Upper lobe of right lung (tissue), 1 donor: ENCODE measurements around the gene DHH. TPM values are rescaled to one million over a fixed set of nuclear protein-coding genes. Genes with fewer than 3 reads are reported as not detected.

ENCODE experiments used
- ATAC-seq: fragments of 200-7000 bp; cut with Tn5 transposase; one replicate; pipeline ENCODE4 v1.9.1; 2020; ENCODE audit warnings: mild to moderate bottlenecking, moderate library complexity
- DNase-seq: peaks from one replicate; pipeline ENCODE4 v3.0.0-alpha.2; 2020
- H3K27ac ChIP-seq: fragments of 200-600 bp; one replicate; pipeline ENCODE4 v1.8.0; 2022
- H3K27me3 ChIP-seq: fragments of 200-600 bp; one replicate; pipeline ENCODE4 v1.8.0; 2022; ENCODE audit warnings: mild to moderate bottlenecking
- H3K36me3 ChIP-seq: fragments of 200-600 bp; one replicate; pipeline ENCODE4 v1.8.0; 2022
- H3K4me1 ChIP-seq: fragments of 200-600 bp; one replicate; pipeline ENCODE4 v1.8.0; 2022
- H3K4me3 ChIP-seq: fragments of 200-600 bp; one replicate; pipeline ENCODE4 v1.8.0; 2022; ENCODE audit warnings: mild to moderate bottlenecking
- H3K9me3 ChIP-seq: fragments of 200-600 bp; one replicate; pipeline ENCODE4 v1.8.0; 2022
- intact Hi-C: fragments of 100-400 bp; cut with DNase I; formaldehyde crosslinking; loops from one replicate; pipeline ENCODE4 v1.11.0; 2022
- total RNA-seq: library from RNA; stranded (reverse); fragmentation: NEBNext Ultra II Directional; extraction: Animal tissue kit (Norgen Biotek cat#: 25700); gene quantifications from one replicate; pipeline ENCODE4 v1.2.1, GENCODE V29; 2021
- TF ChIP-seq, protein P1 (sequence below): fragments of 200-600 bp; IDR thresholded peaks from one replicate; pipeline ENCODE4 v1.8.0; 2022; ENCODE audit warnings: antibody characterized with exemption
- donor health status: DM: no; HTN: yes; CAD: no; lungs with severe emphysema.

Gene DHH
- total RNA-seq, 1 donor from 2014 or later: 2.1 TPM

DNA sequence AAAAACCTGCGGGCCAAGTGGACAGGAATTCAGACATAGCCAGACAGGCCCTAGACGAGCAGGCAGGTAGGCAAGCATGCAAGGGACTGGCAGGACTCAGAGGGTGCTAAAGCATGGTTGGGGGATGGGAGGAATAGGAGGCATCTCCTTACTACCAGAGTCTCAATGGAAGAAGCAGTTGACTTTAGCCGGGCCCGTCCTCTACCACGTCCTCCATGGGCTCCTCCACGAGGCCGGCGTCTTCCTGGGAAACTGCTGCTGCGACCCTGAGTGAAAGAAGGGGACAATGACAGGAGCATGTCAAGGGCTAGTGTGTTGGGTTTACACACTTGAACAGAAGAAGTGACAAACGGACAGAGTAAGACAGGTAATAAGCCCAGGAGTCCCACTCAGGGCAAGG is 45.6 kb downstream of the DHH start:
- H3K27ac ChIP-seq: no peak overlapping the region
- no peaks in the 10 kb centered on the region for H3K4me1 ChIP-seq
- no peaks in the 10 kb centered on the region for H3K9me3 ChIP-seq
- ATAC-seq (no peak), DNase-seq (no peak)
- no peak overlapping the region for H3K4me3 ChIP-seq
- TF ChIP-seq, protein P1, sequence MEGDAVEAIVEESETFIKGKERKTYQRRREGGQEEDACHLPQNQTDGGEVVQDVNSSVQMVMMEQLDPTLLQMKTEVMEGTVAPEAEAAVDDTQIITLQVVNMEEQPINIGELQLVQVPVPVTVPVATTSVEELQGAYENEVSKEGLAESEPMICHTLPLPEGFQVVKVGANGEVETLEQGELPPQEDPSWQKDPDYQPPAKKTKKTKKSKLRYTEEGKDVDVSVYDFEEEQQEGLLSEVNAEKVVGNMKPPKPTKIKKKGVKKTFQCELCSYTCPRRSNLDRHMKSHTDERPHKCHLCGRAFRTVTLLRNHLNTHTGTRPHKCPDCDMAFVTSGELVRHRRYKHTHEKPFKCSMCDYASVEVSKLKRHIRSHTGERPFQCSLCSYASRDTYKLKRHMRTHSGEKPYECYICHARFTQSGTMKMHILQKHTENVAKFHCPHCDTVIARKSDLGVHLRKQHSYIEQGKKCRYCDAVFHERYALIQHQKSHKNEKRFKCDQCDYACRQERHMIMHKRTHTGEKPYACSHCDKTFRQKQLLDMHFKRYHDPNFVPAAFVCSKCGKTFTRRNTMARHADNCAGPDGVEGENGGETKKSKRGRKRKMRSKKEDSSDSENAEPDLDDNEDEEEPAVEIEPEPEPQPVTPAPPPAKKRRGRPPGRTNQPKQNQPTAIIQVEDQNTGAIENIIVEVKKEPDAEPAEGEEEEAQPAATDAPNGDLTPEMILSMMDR: no peak
- no peaks in the 10 kb centered on the region for H3K27me3 ChIP-seq
- intact Hi-C loops: no loop called here
- peaks cover 100% of the 10 kb centered on the region for H3K36me3 ChIP-seq

DNA sequence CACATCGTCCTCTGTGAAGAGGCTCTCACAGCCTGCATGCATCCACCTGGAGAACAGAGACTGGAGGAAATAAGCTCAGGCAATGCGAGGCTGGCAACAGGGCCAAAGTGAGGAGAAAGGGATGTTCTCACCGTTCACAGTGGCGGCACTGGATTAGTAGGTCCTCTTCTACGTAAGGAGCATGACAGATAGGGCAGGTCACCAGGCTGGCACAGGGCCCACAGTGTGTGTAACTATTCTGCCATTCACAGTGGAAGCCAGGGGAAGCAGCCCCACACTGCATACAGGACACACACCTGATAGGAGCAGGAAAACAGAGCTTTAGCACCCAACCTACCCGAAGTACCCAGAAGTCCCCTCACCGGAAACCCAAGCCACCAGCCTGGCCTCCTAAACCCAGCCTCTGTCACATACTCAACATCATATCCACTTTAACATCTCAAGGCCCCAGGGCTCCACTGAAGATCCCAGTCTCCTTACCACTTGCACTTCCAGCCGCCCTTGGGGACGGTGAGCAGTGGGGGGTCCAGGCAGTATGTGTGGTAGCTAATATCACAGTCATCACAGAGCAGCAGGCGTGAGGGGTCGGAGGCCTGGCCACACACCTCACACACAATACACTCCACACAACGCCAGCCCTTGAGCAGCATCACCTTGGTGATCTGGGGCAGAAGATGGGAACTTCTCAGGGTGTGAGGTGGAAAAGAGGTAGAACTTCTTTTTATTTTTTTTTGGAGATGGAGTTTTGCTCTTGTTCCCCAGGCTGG is 48.3 kb downstream of the DHH start:
- no peaks in the 10 kb centered on the region for H3K9me3 ChIP-seq
- no peaks in the 10 kb centered on the region for H3K4me1 ChIP-seq
- H3K4me3 ChIP-seq: no peak overlapping the region
- intact Hi-C loops: no loop called here
- peaks cover 100% of the 10 kb centered on the region for H3K36me3 ChIP-seq
- no peak for ATAC-seq
- DNase-seq: no peak
- TF ChIP-seq, protein P1: no peak
- H3K27me3 ChIP-seq: no peaks in the 10 kb centered on the region
- no peak overlapping the region for H3K27ac ChIP-seq

DNA sequence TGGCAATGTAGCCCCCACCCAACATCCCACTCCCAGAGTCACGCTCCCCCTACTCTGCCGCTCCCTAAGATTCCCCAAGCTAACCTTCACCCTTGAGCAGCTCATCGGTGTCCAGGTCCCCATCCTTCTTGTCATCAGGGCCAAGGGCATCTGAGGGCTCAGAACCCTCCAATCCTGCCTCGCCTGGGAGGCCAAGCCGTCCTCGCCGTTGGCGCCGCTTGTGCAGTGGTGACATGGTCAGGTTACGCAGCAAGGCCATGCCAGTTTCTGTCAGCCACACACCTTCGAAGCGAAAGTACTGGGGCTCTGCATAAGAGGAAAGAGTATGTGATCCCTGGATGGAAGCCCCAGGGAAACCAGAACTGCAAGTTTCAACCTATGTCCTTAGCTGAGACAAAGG is 49.9 kb downstream of the DHH start:
- H3K4me3 ChIP-seq: no peak overlapping the region
- TF ChIP-seq, protein P1: no peak

DNA sequence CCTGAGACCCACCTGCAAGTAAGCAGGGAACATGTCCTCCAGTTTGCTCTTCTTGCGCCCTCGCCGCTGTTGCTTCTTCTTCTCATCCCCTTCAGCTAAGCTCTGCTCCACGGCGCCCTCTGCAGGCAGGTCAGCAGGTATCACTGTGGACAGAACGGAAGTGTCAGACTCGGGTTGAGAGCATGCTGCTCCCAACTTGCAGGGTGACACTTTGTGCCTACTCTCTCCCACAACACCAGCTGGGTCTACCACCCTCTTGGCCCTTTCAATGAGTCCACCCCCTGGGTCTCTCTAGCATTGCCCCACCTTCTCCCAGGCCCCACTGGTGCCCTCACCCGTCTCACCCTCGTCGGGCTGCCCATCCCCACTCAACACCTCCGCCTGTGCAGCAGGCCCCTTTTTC is 50.7 kb downstream of the DHH start:
- H3K27ac ChIP-seq: no peak overlapping the region
- no peaks in the 10 kb centered on the region for H3K4me1 ChIP-seq
- H3K9me3 ChIP-seq: no peaks in the 10 kb centered on the region
- TF ChIP-seq, protein P1: peak; percentile 64
- peaks cover 100% of the 10 kb centered on the region for H3K36me3 ChIP-seq
- DNase-seq: peak; percentile 84
- no peaks in the 10 kb centered on the region for H3K27me3 ChIP-seq
- H3K4me3 ChIP-seq: no peak overlapping the region
- intact Hi-C loops: no loop called here
- ATAC-seq: peak; percentile 72

More for the DNA sequence above, 49.9 kb downstream of the DHH start:
- DNase-seq: no peak
- no peaks in the 10 kb centered on the region for H3K9me3 ChIP-seq
- H3K27ac ChIP-seq: no peak overlapping the region
- no peaks in the 10 kb centered on the region for H3K4me1 ChIP-seq
- no peaks in the 10 kb centered on the region for H3K27me3 ChIP-seq
- intact Hi-C loops: no loop called here
- no peak for ATAC-seq
- peaks cover 100% of the 10 kb centered on the region for H3K36me3 ChIP-seq

GRCh38 chr12:49043241-49043640 is 51.4 kb downstream of the DHH start:
- H3K27ac ChIP-seq: no peak overlapping the region
- H3K9me3 ChIP-seq: no peaks in the 10 kb centered on the region
- H3K4me3 ChIP-seq: no peak overlapping the region
- intact Hi-C loops: no loop called here
- H3K36me3 ChIP-seq: peaks cover 100% of the 10 kb centered on the region
- no peaks in the 10 kb centered on the region for H3K4me1 ChIP-seq
- TF ChIP-seq, protein P1: no peak
- no peaks in the 10 kb centered on the region for H3K27me3 ChIP-seq
- no peak for DNase-seq
- ATAC-seq: no peak
